ENCODE results near the gene SKAP1.

DNA sequence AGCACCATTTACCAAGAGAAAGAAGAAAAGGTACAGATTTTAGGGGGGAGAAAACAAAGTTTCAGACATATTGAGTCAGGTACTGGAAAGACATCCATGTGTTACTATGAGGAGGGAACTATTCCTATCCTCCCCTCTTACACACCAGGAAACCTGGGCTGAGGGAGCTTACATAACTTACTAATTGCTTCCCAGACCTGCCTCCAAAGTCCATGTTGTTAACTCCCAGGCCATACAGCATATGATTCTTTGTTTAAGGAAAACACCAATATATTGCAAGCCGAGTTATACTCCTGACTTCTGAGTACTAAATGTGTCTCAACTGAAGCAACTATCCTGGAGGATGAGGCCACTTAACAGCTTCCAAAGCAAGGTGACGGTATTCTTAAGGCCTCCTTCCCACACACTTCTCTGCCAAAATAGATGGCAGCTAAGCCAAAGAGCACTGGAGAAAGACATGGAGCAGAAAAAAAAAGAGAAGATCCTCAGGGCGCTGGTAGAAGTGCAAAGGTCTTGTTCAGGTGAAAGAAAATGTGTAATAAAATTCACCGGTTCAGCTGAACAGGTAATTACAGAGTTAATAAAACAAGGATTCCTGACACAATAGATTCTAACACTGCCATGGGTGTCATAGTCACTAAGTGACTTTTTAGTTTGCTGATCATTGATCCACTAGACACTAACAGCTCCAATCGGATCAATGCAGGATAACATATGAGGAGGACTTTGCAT lies 151.1 kb downstream of the SKAP1 start:
- TF ChIP-seq, protein P1, sequence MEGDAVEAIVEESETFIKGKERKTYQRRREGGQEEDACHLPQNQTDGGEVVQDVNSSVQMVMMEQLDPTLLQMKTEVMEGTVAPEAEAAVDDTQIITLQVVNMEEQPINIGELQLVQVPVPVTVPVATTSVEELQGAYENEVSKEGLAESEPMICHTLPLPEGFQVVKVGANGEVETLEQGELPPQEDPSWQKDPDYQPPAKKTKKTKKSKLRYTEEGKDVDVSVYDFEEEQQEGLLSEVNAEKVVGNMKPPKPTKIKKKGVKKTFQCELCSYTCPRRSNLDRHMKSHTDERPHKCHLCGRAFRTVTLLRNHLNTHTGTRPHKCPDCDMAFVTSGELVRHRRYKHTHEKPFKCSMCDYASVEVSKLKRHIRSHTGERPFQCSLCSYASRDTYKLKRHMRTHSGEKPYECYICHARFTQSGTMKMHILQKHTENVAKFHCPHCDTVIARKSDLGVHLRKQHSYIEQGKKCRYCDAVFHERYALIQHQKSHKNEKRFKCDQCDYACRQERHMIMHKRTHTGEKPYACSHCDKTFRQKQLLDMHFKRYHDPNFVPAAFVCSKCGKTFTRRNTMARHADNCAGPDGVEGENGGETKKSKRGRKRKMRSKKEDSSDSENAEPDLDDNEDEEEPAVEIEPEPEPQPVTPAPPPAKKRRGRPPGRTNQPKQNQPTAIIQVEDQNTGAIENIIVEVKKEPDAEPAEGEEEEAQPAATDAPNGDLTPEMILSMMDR (IDR thresholded peaks at IDR 0.05), result no peak
- no peak for TF ChIP-seq POLR2A (IDR thresholded peaks at IDR 0.05)

All from heart left ventricle (tissue), 13 donors.